GM18517 (cell line): Measurements from ENCODE around the gene CACNG3.
"Not testable (repeated sequence)": the region's sequence is repeated elsewhere in the genome, so short reads cannot be mapped to it uniquely, and the experiment has no call there.

Experiments
- ATAC-seq: cut with Tn5 transposase; IDR thresholded peaks from one replicate; pipeline ENCODE4 v1.9.1; 2021; ENCODE audit warnings: mild to moderate bottlenecking, moderate library complexity; ENCODE audit not compliant: unreplicated experiment

CACNG3 gene

GRCh38 chr16:24328835-24329452 lies 72.8 kb downstream of the CACNG3 start:
- no peak for ATAC-seq

- no peak for ATAC-seq
Measured at GRCh38 chr16:24332178-24332577, 76.0 kb downstream of the CACNG3 start.

- no peak for ATAC-seq
Measured at GRCh38 chr16:24332582-24333090, 76.5 kb downstream of the CACNG3 start.

GRCh38 chr16:24336491-24336890 lies 80.4 kb downstream of the CACNG3 start:
- no peak for ATAC-seq

GRCh38 chr16:24337013-24337412 lies 80.9 kb downstream of the CACNG3 start:
- no peak for ATAC-seq

GRCh38 chr16:24343829-24344228 lies 87.7 kb downstream of the CACNG3 start:
- ATAC-seq: not testable (repeated sequence)

GRCh38 chr16:24344784-24345183 lies 88.6 kb downstream of the CACNG3 start:
- no peak for ATAC-seq

- no peak for ATAC-seq
Measured at GRCh38 chr16:24345704-24346103, 89.6 kb downstream of the CACNG3 start.

GRCh38 chr16:24346734-24347133 lies 90.6 kb downstream of the CACNG3 start:
- no peak for ATAC-seq

- ATAC-seq: no peak
Measured at GRCh38 chr16:24347556-24347955, 91.4 kb downstream of the CACNG3 start.

- ATAC-seq: no peak
Measured at GRCh38 chr16:24348545-24349290, 92.6 kb downstream of the CACNG3 start.

GRCh38 chr16:24349320-24349719 lies 93.2 kb downstream of the CACNG3 start:
- ATAC-seq: no peak

- no peak for ATAC-seq
Measured at GRCh38 chr16:24352746-24353145, 96.6 kb downstream of the CACNG3 start.

- no peak for ATAC-seq
Measured at GRCh38 chr16:24353622-24354021, 97.5 kb downstream of the CACNG3 start.

GRCh38 chr16:24357511-24357910 lies 101.4 kb downstream of the CACNG3 start:
- ATAC-seq: no peak

- ATAC-seq: no peak
Measured at GRCh38 chr16:24358117-24358516, 102.0 kb downstream of the CACNG3 start.

GRCh38 chr16:24359490-24359889 lies 103.4 kb downstream of the CACNG3 start:
- no peak for ATAC-seq

- no peak for ATAC-seq
Measured at GRCh38 chr16:24360936-24361335, 104.8 kb downstream of the CACNG3 start.

GRCh38 chr16:24364596-24364995 lies 108.5 kb downstream of the CACNG3 start:
- no peak for ATAC-seq

- ATAC-seq: no peak
Measured at GRCh38 chr16:24367186-24367710, 111.1 kb downstream of the CACNG3 start.

- no peak for ATAC-seq
Measured at GRCh38 chr16:24372824-24373223, 116.7 kb downstream of the CACNG3 start.

GRCh38 chr16:24378999-24379398 lies 122.9 kb downstream of the CACNG3 start:
- no peak for ATAC-seq
